ENCODE data around the gene MYH6. TPM values are rescaled to one million over a fixed set of nuclear protein-coding genes. Genes with fewer than 3 reads are reported as not detected.

The MYH6 gene
- polyA plus RNA-seq, 1 experiment: not detected

GRCh38 chr14:23444314-23444713 lies 36.2 kb upstream of the MYH6 start:
- TF ChIP-seq CTCF (IDR thresholded peaks at IDR 0.05; ENCODE audit: low read depth, low read length): no peak
- no peak overlapping the region for H3K27ac ChIP-seq (ENCODE audit: low read depth, low read length)
- ChIA-PET CTCF (interaction anchor here (1.4 kb wide), 1 partner anchor 64 kb away, joined by 6 read pairs; no protein-coding TSS in a partner anchor), POLR2A (no interaction called here)
- no peak for DNase-seq (ENCODE audit: low read depth, low spot score)
- peaks cover 11% of the 10 kb centered on the region for H3K27me3 ChIP-seq (ENCODE audit: control insufficient read depth, insufficient read depth, low read length)
- no peak overlapping the region for H3K4me3 ChIP-seq (ENCODE audit: low read depth, low read length)
- no peaks in the 10 kb centered on the region for H3K9me3 ChIP-seq (ENCODE audit: control insufficient read depth, insufficient read depth, low read length)

DNA sequence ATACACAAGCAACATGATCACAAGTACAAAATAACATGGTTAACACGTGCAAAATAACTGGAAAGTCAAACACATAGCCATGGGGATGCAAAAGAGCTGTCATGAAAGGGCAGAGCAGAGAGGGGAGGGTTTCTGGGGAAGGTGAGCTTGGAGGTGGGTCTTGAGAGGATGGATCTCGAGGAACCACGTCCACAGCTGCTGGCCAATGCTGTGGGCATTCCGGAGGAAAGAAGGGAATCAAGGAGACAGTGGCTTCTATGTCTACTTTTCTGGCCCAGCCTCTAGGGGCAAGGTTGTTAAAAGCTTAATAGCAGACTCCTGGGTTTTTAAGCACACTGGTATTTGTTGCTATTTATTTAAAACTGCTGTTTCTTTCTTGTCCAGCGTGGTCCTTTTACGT lies 35.8 kb upstream of the MYH6 start:
- Histone ChIP-seq H3K9me3 (ENCODE audit: control insufficient read depth, insufficient read depth, low read length) (no peaks in the 10 kb centered on the region), H3K27ac (ENCODE audit: low read depth, low read length) (no peak overlapping the region), H3K4me3 (ENCODE audit: low read depth, low read length) (no peak overlapping the region), H3K27me3 (ENCODE audit: control insufficient read depth, insufficient read depth, low read length) (peaks cover 9% of the 10 kb centered on the region)
- ChIA-PET CTCF (interaction anchor here (1.4 kb wide), 1 partner anchor 64 kb away, joined by 6 read pairs; no protein-coding TSS in a partner anchor), POLR2A (no interaction called here)
- no peak for DNase-seq (ENCODE audit: low read depth, low spot score)
- no peak for TF ChIP-seq CTCF (IDR thresholded peaks at IDR 0.05; ENCODE audit: low read depth, low read length)

DNA sequence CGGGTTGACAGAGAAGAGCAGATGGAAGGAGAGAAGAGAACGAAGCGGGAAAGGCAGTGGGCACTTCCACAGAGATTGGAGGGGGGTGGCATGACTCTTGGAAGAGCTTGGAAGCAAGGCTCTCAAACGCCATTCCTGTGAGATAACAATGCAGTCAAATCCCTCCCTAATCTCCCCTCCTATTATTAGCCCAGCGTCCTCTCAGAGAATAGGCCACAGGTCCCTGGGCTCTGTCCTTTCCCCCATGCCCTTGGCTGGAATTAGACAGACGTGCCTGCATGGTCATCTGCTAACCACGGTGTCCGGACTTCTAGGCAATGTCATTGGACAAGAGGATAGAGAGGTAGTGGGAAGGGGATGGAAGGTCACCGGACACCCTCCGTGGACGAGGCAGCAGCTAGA lies 35.3 kb upstream of the MYH6 start:
- ChIA-PET POLR2A (no interaction called here), CTCF (no interaction called here)
- Histone ChIP-seq H3K9me3 (ENCODE audit: control insufficient read depth, insufficient read depth, low read length) (no peaks in the 10 kb centered on the region), H3K4me3 (ENCODE audit: low read depth, low read length) (no peak overlapping the region), H3K27ac (ENCODE audit: low read depth, low read length) (no peak overlapping the region), H3K27me3 (ENCODE audit: control insufficient read depth, insufficient read depth, low read length) (peaks cover 10% of the 10 kb centered on the region)
- no peak for TF ChIP-seq CTCF (IDR thresholded peaks at IDR 0.05; ENCODE audit: low read depth, low read length)
- DNase-seq (ENCODE audit: low read depth, low spot score): no peak

DNA sequence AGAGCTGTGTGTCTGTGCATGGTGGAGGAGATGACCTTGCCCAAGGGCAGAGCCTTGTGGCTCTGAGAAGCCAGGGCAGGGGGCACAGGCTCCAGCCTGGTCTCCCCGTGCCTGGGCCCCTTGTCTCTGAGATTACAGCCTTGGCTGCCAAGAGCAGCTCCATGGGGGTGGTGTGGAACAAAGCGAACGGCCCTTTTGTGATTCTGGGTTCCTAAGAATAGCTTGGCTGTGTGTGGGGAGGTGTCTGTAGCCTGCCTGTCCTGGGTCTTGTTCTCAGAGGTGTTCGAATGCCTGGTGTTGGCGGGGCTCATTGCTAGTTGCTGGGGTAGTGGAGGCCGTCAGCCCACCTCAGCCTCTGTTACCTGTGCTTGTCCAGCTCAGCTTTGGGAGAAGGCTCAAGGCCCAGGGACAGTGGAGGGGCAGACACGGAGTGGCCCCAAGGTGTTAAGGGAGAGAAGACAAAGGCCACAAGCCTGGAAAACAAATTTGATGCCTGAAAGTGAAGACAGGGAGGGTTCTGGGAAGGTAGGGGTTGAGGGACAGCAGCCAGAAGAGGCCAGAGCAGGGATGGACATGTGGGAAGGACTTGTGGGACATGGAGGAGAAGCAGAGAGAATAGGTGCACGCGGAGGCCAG lies 34.8 kb upstream of the MYH6 start:
- Histone ChIP-seq H3K9me3 (ENCODE audit: control insufficient read depth, insufficient read depth, low read length) (no peaks in the 10 kb centered on the region), H3K27ac (ENCODE audit: low read depth, low read length) (no peak overlapping the region), H3K4me3 (ENCODE audit: low read depth, low read length) (no peak overlapping the region), H3K27me3 (ENCODE audit: control insufficient read depth, insufficient read depth, low read length) (peaks cover 13% of the 10 kb centered on the region)
- ChIA-PET CTCF (no interaction called here), POLR2A (no interaction called here)
- TF ChIP-seq CTCF (IDR thresholded peaks at IDR 0.05; ENCODE audit: low read depth, low read length): no peak
- no peak for DNase-seq (ENCODE audit: low read depth, low spot score)

- DNase-seq (ENCODE audit: low read depth, low spot score): no peak
- H3K27me3 ChIP-seq (ENCODE audit: control insufficient read depth, insufficient read depth, low read length): peaks cover 25% of the 10 kb centered on the region
- no peak overlapping the region for H3K4me3 ChIP-seq (ENCODE audit: low read depth, low read length)
- CTCF ChIA-PET: no interaction called here
- H3K27ac ChIP-seq (ENCODE audit: low read depth, low read length): no peak overlapping the region
- POLR2A ChIA-PET: no interaction called here
- TF ChIP-seq CTCF (IDR thresholded peaks at IDR 0.05; ENCODE audit: low read depth, low read length): no peak
- H3K9me3 ChIP-seq (ENCODE audit: control insufficient read depth, insufficient read depth, low read length): no peaks in the 10 kb centered on the region
These were observed 33.0 kb upstream of the MYH6 start for GRCh38 chr14:23441076-23441475.
